Panc1 (cell line): ENCODE data around the gene FOXP2. TPM values are rescaled to one million over a fixed set of nuclear protein-coding genes. Genes with fewer than 3 reads are reported as not detected.

Experiments
- ATAC-seq: fragments of 200-7000 bp; cut with Tn5 transposase; 2 replicates; pipeline ENCODE4 v1.9.1; 2020; ENCODE audit warnings: mild to moderate bottlenecking, moderate library complexity
- BruUV-seq: library from RNA; stranded (reverse); fragments of 400-500 nt; replicated peaks from 2 replicates; lab custom pipeline; 2021; lab: Mats Ljungman, UMichigan
- CTCF ChIA-PET: fragments of 300-600 bp; sonication (Branson Sonifier 250); formaldehyde crosslinking; loops from one replicate; lab custom pipeline; 2022; ENCODE audit warnings: antibody characterized with exemption; lab: Charles Lee
- POLR2A ChIA-PET: fragments of 300-600 bp; sonication (Branson Sonifier 250); formaldehyde crosslinking; loops from one replicate; lab custom pipeline; 2022; ENCODE audit warnings: antibody characterized with exemption; lab: Charles Lee
- DNase-seq: peaks from one replicate; pipeline ENCODE4 v3.0.0-alpha.2; 2010; ENCODE audit warnings: low read depth, low spot score
- H3K27ac ChIP-seq: 2 replicates; pipeline ENCODE4 v1.5.1; 2011; ENCODE audit warnings: mild to moderate bottlenecking, low read length, inconsistent platforms
- H3K27me3 ChIP-seq: fragments of 200-500 bp; sonication (Bioruptor generic); 2 replicates; pipeline ENCODE4 v1.6.0; 2014; ENCODE audit warnings: low read length, inconsistent platforms; ENCODE audit not compliant: control insufficient read depth, insufficient read depth
- H3K36me3 ChIP-seq: fragments of 200-500 bp; sonication (Bioruptor generic); 2 replicates; pipeline ENCODE4 v1.5.1; 2014; ENCODE audit warnings: inconsistent platforms, mild to moderate bottlenecking, low read length, moderate library complexity; ENCODE audit not compliant: control insufficient read depth, insufficient read depth
- H3K4me1 ChIP-seq: 2 replicates; pipeline ENCODE4 v1.5.1; 2011; ENCODE audit warnings: inconsistent platforms, mild to moderate bottlenecking, low read length, moderate library complexity; ENCODE audit not compliant: control insufficient read depth, insufficient read depth
- H3K4me3 ChIP-seq, 2 experiments: 2 replicates each; pipeline ENCODE4 v1.5.1; 2011 to 2012; ENCODE audit warnings: low read depth in 2 of 2, low read length in 2 of 2, mild to moderate bottlenecking in 2 of 2, inconsistent platforms in 1 of 2, moderate library complexity in 1 of 2
- H3K9me3 ChIP-seq: fragments of 200-500 bp; sonication (Bioruptor generic); 2 replicates; pipeline ENCODE4 v1.5.1; 2014; ENCODE audit warnings: low read depth, mild to moderate bottlenecking, inconsistent platforms, low read length, moderate library complexity; ENCODE audit not compliant: control insufficient read depth, insufficient read depth
- POLR2AphosphoS5 ChIP-seq: IDR thresholded peaks from 2 replicates; pipeline ENCODE4 v1.6.1; 2012; ENCODE audit warnings: mild to moderate bottlenecking, low read depth, low read length, moderate library complexity
- SIN3A ChIP-seq: IDR thresholded peaks from 2 replicates; pipeline ENCODE4 v1.6.1; 2012; ENCODE audit warnings: low read depth, mild to moderate bottlenecking, low read length, moderate library complexity, borderline replicate concordance; ENCODE audit not compliant: insufficient read depth
- TCF7L2 ChIP-seq: IDR thresholded peaks from 2 replicates; pipeline ENCODE4 v1.6.1; 2011; ENCODE audit warnings: mild to moderate bottlenecking, low read depth, low read length, inconsistent platforms
- in situ Hi-C: cut with HindIII; loops from 2 replicates; pipeline ENCODE4 v1.10.0; 2016; ENCODE audit warnings: low sequenced_read_pairs, low pct_unique_long_range_greater_than_20kb
- intact Hi-C: fragments of 100-400 bp; cut with micrococcal nuclease; formaldehyde crosslinking; loops from one replicate; pipeline ENCODE4 v1.10.0; 2022; ENCODE audit not compliant: unreplicated experiment
- total RNA-seq: library from RNA; stranded (reverse); gene quantifications from one replicate; pipeline ENCODE4 v1.2.1, GENCODE V29; 2021; ENCODE audit not compliant: unreplicated experiment
- TF ChIP-seq, protein P1 (sequence below), 2 experiments: IDR thresholded peaks; 2 replicates each; pipeline ENCODE4 v1.6.1; 2011 to 2012; ENCODE audit warnings: low read depth in 2 of 2, control low read depth in 1 of 2, low read length in 1 of 2, mild to moderate bottlenecking in 1 of 2, moderate library complexity in 1 of 2; ENCODE audit not compliant: insufficient read depth in 1 of 2
- TF ChIP-seq, protein P2 (sequence below): fragments of 450-650 bp; IDR thresholded peaks from 2 replicates; pipeline ENCODE4 v1.5.1; 2017; ENCODE audit warnings: mild to moderate bottlenecking

Gene FOXP2
- total RNA-seq, 1 experiment from 2014 or later: 0.54 TPM

DNA sequence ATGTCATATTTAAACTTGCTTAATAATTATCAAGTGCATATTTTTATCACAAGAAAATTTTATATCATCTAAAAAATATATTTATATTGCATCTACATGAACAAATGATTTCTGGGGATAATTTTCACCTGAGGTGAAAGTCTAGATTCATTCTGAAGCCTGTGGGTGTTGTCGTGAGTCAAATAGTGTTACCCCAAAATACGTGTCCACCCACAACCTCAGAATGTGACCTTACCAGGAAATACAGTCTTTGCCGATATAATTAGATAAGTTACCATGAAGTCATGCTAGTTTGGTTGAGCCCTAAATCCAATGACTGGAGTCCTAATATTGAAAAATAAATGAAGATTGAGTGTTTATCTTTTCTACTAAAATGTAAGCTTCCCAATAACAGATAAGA lies 304.2 kb downstream of the FOXP2 start:
- H3K36me3 ChIP-seq: no peaks in the 10 kb centered on the region
- no peaks in the 10 kb centered on the region for H3K9me3 ChIP-seq
- no peak overlapping the region for H3K4me3 ChIP-seq
- intact Hi-C loops (no loop called here), in situ Hi-C loops (no loop called here)
- no TSS peak for BruUV-seq
- POLR2A ChIA-PET: no interaction called here
- TF ChIP-seq SIN3A (no peak), TCF7L2 (no peak), POLR2AphosphoS5 (no peak)
- TF ChIP-seq, protein P1, sequence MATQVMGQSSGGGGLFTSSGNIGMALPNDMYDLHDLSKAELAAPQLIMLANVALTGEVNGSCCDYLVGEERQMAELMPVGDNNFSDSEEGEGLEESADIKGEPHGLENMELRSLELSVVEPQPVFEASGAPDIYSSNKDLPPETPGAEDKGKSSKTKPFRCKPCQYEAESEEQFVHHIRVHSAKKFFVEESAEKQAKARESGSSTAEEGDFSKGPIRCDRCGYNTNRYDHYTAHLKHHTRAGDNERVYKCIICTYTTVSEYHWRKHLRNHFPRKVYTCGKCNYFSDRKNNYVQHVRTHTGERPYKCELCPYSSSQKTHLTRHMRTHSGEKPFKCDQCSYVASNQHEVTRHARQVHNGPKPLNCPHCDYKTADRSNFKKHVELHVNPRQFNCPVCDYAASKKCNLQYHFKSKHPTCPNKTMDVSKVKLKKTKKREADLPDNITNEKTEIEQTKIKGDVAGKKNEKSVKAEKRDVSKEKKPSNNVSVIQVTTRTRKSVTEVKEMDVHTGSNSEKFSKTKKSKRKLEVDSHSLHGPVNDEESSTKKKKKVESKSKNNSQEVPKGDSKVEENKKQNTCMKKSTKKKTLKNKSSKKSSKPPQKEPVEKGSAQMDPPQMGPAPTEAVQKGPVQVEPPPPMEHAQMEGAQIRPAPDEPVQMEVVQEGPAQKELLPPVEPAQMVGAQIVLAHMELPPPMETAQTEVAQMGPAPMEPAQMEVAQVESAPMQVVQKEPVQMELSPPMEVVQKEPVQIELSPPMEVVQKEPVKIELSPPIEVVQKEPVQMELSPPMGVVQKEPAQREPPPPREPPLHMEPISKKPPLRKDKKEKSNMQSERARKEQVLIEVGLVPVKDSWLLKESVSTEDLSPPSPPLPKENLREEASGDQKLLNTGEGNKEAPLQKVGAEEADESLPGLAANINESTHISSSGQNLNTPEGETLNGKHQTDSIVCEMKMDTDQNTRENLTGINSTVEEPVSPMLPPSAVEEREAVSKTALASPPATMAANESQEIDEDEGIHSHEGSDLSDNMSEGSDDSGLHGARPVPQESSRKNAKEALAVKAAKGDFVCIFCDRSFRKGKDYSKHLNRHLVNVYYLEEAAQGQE (IDR thresholded peaks at IDR 0.05; ENCODE audit: insufficient read depth in 1 of 2, low read depth in 2 of 2, low read length in 1 of 2): no peak
- TF ChIP-seq, protein P2, sequence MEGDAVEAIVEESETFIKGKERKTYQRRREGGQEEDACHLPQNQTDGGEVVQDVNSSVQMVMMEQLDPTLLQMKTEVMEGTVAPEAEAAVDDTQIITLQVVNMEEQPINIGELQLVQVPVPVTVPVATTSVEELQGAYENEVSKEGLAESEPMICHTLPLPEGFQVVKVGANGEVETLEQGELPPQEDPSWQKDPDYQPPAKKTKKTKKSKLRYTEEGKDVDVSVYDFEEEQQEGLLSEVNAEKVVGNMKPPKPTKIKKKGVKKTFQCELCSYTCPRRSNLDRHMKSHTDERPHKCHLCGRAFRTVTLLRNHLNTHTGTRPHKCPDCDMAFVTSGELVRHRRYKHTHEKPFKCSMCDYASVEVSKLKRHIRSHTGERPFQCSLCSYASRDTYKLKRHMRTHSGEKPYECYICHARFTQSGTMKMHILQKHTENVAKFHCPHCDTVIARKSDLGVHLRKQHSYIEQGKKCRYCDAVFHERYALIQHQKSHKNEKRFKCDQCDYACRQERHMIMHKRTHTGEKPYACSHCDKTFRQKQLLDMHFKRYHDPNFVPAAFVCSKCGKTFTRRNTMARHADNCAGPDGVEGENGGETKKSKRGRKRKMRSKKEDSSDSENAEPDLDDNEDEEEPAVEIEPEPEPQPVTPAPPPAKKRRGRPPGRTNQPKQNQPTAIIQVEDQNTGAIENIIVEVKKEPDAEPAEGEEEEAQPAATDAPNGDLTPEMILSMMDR: no peak
- H3K4me1 ChIP-seq: no peaks in the 10 kb centered on the region
- DNase-seq: no peak
- no peak overlapping the region for H3K27ac ChIP-seq
- CTCF ChIA-PET: no interaction called here
- no peak for ATAC-seq
- H3K27me3 ChIP-seq: no peaks in the 10 kb centered on the region

DNA sequence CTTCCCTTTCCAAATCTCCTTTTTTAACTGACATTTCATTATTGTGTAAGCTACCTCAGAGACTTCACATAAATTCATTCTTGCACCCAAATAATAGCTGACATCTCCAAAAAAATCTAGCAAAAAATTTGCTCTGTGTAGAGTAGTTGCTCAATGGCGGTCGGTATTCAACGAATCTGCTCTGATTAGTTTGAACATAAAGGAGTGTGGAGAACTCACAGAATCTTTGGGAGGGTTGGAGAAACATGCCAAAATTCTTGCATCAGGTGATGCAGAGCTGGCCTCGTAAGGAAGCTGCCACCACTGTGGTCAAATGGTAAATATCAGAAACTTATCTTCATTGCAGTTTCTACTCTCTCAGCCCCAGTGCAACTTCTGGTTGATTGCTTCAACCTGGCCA lies 306.1 kb downstream of the FOXP2 start:
- no TSS peak for BruUV-seq
- DNase-seq (no peak), ATAC-seq (no peak)
- intact Hi-C loops (no loop called here), in situ Hi-C loops (no loop called here)
- Histone ChIP-seq H3K27ac (no peak overlapping the region), H3K4me3 (no peak overlapping the region), H3K36me3 (no peaks in the 10 kb centered on the region), H3K9me3 (no peaks in the 10 kb centered on the region), H3K27me3 (no peaks in the 10 kb centered on the region), H3K4me1 (no peaks in the 10 kb centered on the region)
- TF ChIP-seq TCF7L2 (no peak), SIN3A (no peak), POLR2AphosphoS5 (no peak)
- TF ChIP-seq, protein P2: no peak
- TF ChIP-seq, protein P1 (IDR thresholded peaks at IDR 0.05; ENCODE audit: insufficient read depth in 1 of 2, low read depth in 2 of 2, low read length in 1 of 2): no peak
- ChIA-PET CTCF (no interaction called here), POLR2A (no interaction called here)
